HFFc6 (cell line): ENCODE data around the gene OGA. TPM values are rescaled to one million over a fixed set of nuclear protein-coding genes. Genes with fewer than 3 reads are reported as not detected.

Source experiments
- DNase-seq: peaks from one replicate; pipeline ENCODE4 v3.0.0-alpha.2; 2018
- H3K27ac Mint-ChIP-seq: 2 replicates; pipeline ENCODE4 v1.8.0; 2020; ENCODE audit warnings: mild to moderate bottlenecking, mixed read lengths
- H3K27me3 Mint-ChIP-seq: 2 replicates; pipeline ENCODE4 v1.8.0; 2021; ENCODE audit warnings: mild to moderate bottlenecking, moderate library complexity, mixed read lengths; ENCODE audit not compliant: insufficient read depth
- H3K36me3 Mint-ChIP-seq: 2 replicates; pipeline ENCODE4 v1.8.0; 2021; ENCODE audit warnings: low read depth, mixed read lengths
- H3K4me1 Mint-ChIP-seq: 2 replicates; pipeline ENCODE4 v1.8.0; 2020; ENCODE audit warnings: low read depth, mixed read lengths
- H3K4me3 Mint-ChIP-seq: 2 replicates; pipeline ENCODE4 v1.8.0; 2020; ENCODE audit warnings: mild to moderate bottlenecking, moderate library complexity, mixed read lengths
- H3K9me3 Mint-ChIP-seq: 2 replicates; pipeline ENCODE4 v1.8.0; 2020; ENCODE audit warnings: mild to moderate bottlenecking, mixed read lengths
- CTCF ChIP-seq: fragments of 200-600 bp; sonication (generic); IDR thresholded peaks from 2 replicates; pipeline ENCODE4 v1.5.0; 2021; ENCODE audit warnings: antibody characterized with exemption, mild to moderate bottlenecking
- total RNA-seq, 6 experiments: library from RNA; stranded (reverse); fragmentation: NEBNext Ultra II Directional; extraction: Animal tissue kit (Norgen Biotek cat#: 25700); gene quantifications; 2 replicates in 1 of 6; 3 replicates in 5 of 6; pipeline ENCODE4 v1.2.3, GENCODE V29; 2021

OGA gene
- total RNA-seq, 6 experiments from 2014 or later = 56.2 to 61.6 (median 59.1) TPM

GRCh38 chr10:101779544-101780186, 38.6 kb downstream of the OGA start:
- peak; percentile 27 for DNase-seq
- peaks cover 5% of the 10 kb centered on the region; the same call in 1 of the 2 replicates for H3K36me3 Mint-ChIP-seq
- H3K27me3 Mint-ChIP-seq = peaks cover 19% of the 10 kb centered on the region
- peak overlapping the region; percentile 60; the same call in 1 of the 2 replicates for H3K4me3 Mint-ChIP-seq
- TF ChIP-seq CTCF = peak; percentile 96
- peaks cover 44% of the 10 kb centered on the region for H3K4me1 Mint-ChIP-seq
- H3K9me3 Mint-ChIP-seq = no peaks in the 10 kb centered on the region; the same call in 1 of the 2 replicates
- H3K27ac Mint-ChIP-seq = peak overlapping the region; percentile 48; the same call in 1 of the 2 replicates

- peaks cover 40% of the 10 kb centered on the region for H3K4me1 Mint-ChIP-seq
- H3K27ac Mint-ChIP-seq = no peak overlapping the region
- peaks cover 25% of the 10 kb centered on the region for H3K27me3 Mint-ChIP-seq
- no peaks in the 10 kb centered on the region; the same call in 1 of the 2 replicates for H3K9me3 Mint-ChIP-seq
- no peak overlapping the region for H3K4me3 Mint-ChIP-seq
- DNase-seq = no peak
- peaks cover 5% of the 10 kb centered on the region; the same call in 1 of the 2 replicates for H3K36me3 Mint-ChIP-seq
- TF ChIP-seq CTCF = no peak
Measured at GRCh38 chr10:101778781-101779543, 39.3 kb downstream of the OGA start.

GRCh38 chr10:101778151-101778780, 40.0 kb downstream of the OGA start:
- peaks cover 32% of the 10 kb centered on the region for H3K27me3 Mint-ChIP-seq
- DNase-seq = no peak
- peaks cover 40% of the 10 kb centered on the region for H3K4me1 Mint-ChIP-seq
- TF ChIP-seq CTCF = no peak
- H3K36me3 Mint-ChIP-seq = peaks cover 4% of the 10 kb centered on the region; the same call in 1 of the 2 replicates
- no peak overlapping the region for H3K27ac Mint-ChIP-seq
- H3K4me3 Mint-ChIP-seq = no peak overlapping the region
- H3K9me3 Mint-ChIP-seq = no peaks in the 10 kb centered on the region; the same call in 1 of the 2 replicates

GRCh38 chr10:101777619-101778145, 40.6 kb downstream of the OGA start:
- Mint-ChIP-seq H3K4me3 (no peak overlapping the region), H3K36me3 (no peaks in the 10 kb centered on the region), H3K9me3 (no peaks in the 10 kb centered on the region), H3K27me3 (peaks cover 32% of the 10 kb centered on the region), H3K27ac (no peak overlapping the region), H3K4me1 (peaks cover 35% of the 10 kb centered on the region)
- no peak for TF ChIP-seq CTCF
- no peak for DNase-seq

- Mint-ChIP-seq H3K27me3 (peaks cover 38% of the 10 kb centered on the region), H3K9me3 (no peaks in the 10 kb centered on the region), H3K4me1 (peaks cover 21% of the 10 kb centered on the region), H3K27ac (no peak overlapping the region), H3K36me3 (no peaks in the 10 kb centered on the region), H3K4me3 (no peak overlapping the region; the same call in 1 of the 2 replicates)
- no peak for DNase-seq
- TF ChIP-seq CTCF = no peak
Measured at GRCh38 chr10:101776161-101776817, 42.0 kb downstream of the OGA start.
